Sigmoid colon (tissue), 4 donors: ENCODE data around the gene TNIK.

Experiments used
- EP300 ChIP-seq, 4 donors: sonication (generic); formaldehyde crosslinking; IDR thresholded peaks; one replicate each; pipeline ENCODE4 v1.6.1; 2017; ENCODE audit warnings: antibody characterized with exemption in 4 of 4
- TF ChIP-seq, protein P1 (sequence below), 4 experiments: fragments of 450-650 bp in 3 of 4; fragments of 200-600 bp in 1 of 4; IDR thresholded peaks; one replicate each; pipeline ENCODE4 v1.5.1; 2016 to 2019; ENCODE audit warnings: antibody characterized with exemption in 4 of 4, mild to moderate bottlenecking in 3 of 4, moderate library complexity in 2 of 4

DNA sequence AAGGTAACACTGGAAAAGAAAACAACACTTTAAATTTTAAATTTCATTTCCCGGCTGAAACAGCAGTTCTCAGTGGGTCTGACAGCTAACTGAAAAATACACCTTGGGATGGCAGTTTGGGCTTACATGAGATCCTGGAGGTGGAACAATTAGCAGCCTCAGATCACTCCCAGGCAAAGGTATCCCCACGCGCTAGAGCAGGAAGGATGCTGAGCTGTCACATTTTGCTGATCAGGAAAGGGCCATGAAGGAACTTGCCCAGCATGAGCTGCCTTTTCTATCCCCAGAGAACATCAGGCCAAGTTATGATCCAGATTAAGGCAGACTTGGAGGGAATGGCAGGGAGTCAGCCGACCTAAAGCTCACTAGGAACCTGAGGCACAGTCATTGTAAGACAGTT lies 228.8 kb downstream of the TNIK start:
- TF ChIP-seq, protein P1, sequence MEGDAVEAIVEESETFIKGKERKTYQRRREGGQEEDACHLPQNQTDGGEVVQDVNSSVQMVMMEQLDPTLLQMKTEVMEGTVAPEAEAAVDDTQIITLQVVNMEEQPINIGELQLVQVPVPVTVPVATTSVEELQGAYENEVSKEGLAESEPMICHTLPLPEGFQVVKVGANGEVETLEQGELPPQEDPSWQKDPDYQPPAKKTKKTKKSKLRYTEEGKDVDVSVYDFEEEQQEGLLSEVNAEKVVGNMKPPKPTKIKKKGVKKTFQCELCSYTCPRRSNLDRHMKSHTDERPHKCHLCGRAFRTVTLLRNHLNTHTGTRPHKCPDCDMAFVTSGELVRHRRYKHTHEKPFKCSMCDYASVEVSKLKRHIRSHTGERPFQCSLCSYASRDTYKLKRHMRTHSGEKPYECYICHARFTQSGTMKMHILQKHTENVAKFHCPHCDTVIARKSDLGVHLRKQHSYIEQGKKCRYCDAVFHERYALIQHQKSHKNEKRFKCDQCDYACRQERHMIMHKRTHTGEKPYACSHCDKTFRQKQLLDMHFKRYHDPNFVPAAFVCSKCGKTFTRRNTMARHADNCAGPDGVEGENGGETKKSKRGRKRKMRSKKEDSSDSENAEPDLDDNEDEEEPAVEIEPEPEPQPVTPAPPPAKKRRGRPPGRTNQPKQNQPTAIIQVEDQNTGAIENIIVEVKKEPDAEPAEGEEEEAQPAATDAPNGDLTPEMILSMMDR (IDR thresholded peaks at IDR 0.05), result no peak
- TF ChIP-seq EP300 (IDR thresholded peaks at IDR 0.05), result no peak
